HG03571 (cell line): ENCODE results near the gene FLAD1.

Experiments used
- ATAC-seq: cut with Tn5 transposase; IDR thresholded peaks from one replicate; pipeline ENCODE4 v1.9.1; 2021; ENCODE audit not compliant: unreplicated experiment

The FLAD1 gene

GRCh38 chr1:155034318-155035208 is 51.4 kb downstream of the FLAD1 start:
- ATAC-seq = no peak

GRCh38 chr1:155035936-155036335 is 52.8 kb downstream of the FLAD1 start:
- ATAC-seq = no peak

- ATAC-seq = no peak
Measured at GRCh38 chr1:155037043-155037442, 53.9 kb downstream of the FLAD1 start.

GRCh38 chr1:155037851-155038441 is 54.8 kb downstream of the FLAD1 start:
- ATAC-seq = no peak

GRCh38 chr1:155038602-155039307 is 55.6 kb downstream of the FLAD1 start:
- no peak for ATAC-seq

- no peak for ATAC-seq
Measured at GRCh38 chr1:155039308-155039669, 56.1 kb downstream of the FLAD1 start.

- ATAC-seq = no peak
Measured at GRCh38 chr1:155040358-155041093, 57.4 kb downstream of the FLAD1 start.
